Measurements from ENCODE around the gene REL. TPM values are rescaled to one million over a fixed set of nuclear protein-coding genes. Genes with fewer than 3 reads are reported as not detected.

Gene REL
- total and polyA plus RNA-seq, 2 of the 13 experiments (the other 11 are each of a cell fraction or from before 2014, with no cell fraction given) = 3.7 to 7.0 TPM

DNA sequence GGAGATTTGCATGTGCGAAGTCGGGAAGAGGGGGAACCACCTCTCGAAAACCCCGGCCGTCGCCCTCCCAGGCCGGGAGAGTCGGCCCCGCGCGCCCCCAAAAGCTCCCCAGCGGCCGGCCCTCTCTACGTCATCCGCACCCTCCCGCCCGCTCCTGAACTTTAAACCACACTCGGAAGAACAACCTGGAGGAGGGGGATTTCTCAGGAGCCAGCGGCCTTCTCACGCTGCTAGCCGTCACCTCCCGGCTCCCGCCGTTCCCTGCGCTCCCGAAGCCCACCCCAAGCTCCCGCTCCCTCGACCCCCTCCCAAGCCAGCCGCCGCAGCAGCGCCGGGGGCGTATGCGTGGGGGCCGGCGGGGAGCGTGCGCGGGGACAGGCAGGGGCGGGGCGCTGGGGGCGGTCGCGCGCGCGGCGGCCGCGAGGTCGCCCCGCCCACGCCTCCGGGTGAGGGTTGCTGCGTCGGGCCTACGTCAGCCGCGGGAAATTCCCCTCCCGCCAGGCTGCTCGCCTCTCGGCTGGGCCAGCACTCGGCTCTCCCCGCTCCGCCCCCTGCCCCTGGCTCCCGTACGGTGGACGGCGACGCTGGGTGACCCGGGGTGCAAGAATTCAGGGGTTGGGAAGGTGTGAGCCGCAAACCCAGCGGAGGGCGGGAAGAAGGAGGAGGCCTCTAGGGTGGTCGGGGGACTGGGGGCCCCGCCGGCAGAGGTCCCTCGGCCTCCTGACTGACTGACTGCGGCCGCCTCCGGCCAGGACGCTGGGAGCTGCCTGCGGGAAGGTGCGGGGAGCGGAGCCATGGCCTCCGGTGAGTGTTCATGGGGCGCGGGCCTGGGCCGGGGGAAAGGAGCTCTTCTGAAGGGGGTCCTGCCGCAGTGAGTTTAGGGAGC is at the start of gene REL (continued):
- TF ChIP-seq ZMYM3 (CRISPR knock-in tag; IDR thresholded peaks at IDR 0.05) (peak; percentile 74; the same call in 1 of the 2 replicates), ZNF567 (CRISPR knock-in tag; IDR thresholded peaks at IDR 0.05; ENCODE audit: borderline replicate concordance) (0 out of 2 replicates have a peak, but pooled peaks have one; percentile 14), SP2 (CRISPR knock-in tag; IDR thresholded peaks at IDR 0.05) (peak; percentile 26; the same call in 1 of the 2 replicates), HDAC2 (CRISPR knock-in tag; IDR thresholded peaks at IDR 0.05) (peak; percentile 56), EED (CRISPR knock-in tag; IDR thresholded peaks at IDR 0.05) (peak; percentile 25), AGO1 (IDR thresholded peaks at IDR 0.05; ENCODE audit: low read depth, low read length, poor library complexity, severe bottlenecking) (peak; percentile 51), PTBP1 (IDR thresholded peaks at IDR 0.05; ENCODE audit: low read depth, low read length, poor library complexity, severe bottlenecking) (peak; percentile 36)
- TF ChIP-seq, protein P1, sequence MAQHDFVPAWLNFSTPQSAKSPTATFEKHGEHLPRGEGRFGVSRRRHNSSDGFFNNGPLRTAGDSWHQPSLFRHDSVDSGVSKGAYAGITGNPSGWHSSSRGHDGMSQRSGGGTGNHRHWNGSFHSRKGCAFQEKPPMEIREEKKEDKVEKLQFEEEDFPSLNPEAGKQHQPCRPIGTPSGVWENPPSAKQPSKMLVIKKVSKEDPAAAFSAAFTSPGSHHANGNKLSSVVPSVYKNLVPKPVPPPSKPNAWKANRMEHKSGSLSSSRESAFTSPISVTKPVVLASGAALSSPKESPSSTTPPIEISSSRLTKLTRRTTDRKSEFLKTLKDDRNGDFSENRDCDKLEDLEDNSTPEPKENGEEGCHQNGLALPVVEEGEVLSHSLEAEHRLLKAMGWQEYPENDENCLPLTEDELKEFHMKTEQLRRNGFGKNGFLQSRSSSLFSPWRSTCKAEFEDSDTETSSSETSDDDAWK (CRISPR knock-in tag; IDR thresholded peaks at IDR 0.05) = no peak
- TF ChIP-seq, protein P2, sequence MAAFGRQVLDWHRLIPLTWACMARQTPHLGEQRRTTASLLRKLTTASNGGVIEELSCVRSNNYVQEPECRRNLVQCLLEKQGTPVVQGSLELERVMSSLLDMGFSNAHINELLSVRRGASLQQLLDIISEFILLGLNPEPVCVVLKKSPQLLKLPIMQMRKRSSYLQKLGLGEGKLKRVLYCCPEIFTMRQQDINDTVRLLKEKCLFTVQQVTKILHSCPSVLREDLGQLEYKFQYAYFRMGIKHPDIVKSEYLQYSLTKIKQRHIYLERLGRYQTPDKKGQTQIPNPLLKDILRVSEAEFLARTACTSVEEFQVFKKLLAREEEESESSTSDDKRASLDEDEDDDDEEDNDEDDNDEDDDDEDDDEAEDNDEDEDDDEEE (CRISPR knock-in tag; IDR thresholded peaks at IDR 0.05) = no peak; the same call in 1 of the 2 replicates
- TF ChIP-seq, protein P3, sequence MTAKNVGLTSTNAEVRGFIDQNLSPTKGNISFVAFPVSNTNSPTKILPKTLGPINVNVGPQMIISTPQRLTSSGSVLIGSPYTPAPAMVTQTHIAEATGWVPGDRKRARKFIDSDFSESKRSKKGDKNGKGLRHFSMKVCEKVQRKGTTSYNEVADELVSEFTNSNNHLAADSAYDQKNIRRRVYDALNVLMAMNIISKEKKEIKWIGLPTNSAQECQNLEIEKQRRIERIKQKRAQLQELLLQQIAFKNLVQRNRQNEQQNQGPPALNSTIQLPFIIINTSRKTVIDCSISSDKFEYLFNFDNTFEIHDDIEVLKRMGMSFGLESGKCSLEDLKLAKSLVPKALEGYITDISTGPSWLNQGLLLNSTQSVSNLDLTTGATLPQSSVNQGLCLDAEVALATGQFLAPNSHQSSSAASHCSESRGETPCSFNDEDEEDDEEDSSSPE (CRISPR knock-in tag; IDR thresholded peaks at IDR 0.05) = peak; percentile 92
- TF ChIP-seq, protein P4, sequence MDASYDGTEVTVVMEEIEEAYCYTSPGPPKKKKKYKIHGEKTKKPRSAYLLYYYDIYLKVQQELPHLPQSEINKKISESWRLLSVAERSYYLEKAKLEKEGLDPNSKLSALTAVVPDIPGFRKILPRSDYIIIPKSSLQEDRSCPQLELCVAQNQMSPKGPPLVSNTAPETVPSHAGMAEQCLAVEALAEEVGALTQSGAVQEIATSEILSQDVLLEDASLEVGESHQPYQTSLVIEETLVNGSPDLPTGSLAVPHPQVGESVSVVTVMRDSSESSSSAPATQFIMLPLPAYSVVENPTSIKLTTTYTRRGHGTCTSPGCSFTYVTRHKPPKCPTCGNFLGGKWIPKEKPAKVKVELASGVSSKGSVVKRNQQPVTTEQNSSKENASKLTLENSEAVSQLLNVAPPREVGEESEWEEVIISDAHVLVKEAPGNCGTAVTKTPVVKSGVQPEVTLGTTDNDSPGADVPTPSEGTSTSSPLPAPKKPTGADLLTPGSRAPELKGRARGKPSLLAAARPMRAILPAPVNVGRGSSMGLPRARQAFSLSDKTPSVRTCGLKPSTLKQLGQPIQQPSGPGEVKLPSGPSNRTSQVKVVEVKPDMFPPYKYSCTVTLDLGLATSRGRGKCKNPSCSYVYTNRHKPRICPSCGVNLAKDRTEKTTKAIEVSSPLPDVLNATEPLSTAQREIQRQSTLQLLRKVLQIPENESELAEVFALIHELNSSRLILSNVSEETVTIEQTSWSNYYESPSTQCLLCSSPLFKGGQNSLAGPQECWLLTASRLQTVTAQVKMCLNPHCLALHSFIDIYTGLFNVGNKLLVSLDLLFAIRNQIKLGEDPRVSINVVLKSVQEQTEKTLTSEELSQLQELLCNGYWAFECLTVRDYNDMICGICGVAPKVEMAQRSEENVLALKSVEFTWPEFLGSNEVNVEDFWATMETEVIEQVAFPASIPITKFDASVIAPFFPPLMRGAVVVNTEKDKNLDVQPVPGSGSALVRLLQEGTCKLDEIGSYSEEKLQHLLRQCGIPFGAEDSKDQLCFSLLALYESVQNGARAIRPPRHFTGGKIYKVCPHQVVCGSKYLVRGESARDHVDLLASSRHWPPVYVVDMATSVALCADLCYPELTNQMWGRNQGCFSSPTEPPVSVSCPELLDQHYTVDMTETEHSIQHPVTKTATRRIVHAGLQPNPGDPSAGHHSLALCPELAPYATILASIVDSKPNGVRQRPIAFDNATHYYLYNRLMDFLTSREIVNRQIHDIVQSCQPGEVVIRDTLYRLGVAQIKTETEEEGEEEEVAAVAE (CRISPR knock-in tag; IDR thresholded peaks at IDR 0.05; ENCODE audit: borderline replicate concordance) = peak; percentile 66; the same call in 1 of the 2 replicates
- TF ChIP-seq, protein P5, sequence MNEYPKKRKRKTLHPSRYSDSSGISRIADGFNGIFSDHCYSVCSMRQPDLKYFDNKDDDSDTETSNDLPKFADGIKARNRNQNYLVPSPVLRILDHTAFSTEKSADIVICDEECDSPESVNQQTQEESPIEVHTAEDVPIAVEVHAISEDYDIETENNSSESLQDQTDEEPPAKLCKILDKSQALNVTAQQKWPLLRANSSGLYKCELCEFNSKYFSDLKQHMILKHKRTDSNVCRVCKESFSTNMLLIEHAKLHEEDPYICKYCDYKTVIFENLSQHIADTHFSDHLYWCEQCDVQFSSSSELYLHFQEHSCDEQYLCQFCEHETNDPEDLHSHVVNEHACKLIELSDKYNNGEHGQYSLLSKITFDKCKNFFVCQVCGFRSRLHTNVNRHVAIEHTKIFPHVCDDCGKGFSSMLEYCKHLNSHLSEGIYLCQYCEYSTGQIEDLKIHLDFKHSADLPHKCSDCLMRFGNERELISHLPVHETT (CRISPR knock-in tag; conservative IDR thresholded peaks at IDR 0.05) = 0 out of 2 replicates have a peak, but pooled peaks have one; percentile 62
- TF ChIP-seq, protein P6, sequence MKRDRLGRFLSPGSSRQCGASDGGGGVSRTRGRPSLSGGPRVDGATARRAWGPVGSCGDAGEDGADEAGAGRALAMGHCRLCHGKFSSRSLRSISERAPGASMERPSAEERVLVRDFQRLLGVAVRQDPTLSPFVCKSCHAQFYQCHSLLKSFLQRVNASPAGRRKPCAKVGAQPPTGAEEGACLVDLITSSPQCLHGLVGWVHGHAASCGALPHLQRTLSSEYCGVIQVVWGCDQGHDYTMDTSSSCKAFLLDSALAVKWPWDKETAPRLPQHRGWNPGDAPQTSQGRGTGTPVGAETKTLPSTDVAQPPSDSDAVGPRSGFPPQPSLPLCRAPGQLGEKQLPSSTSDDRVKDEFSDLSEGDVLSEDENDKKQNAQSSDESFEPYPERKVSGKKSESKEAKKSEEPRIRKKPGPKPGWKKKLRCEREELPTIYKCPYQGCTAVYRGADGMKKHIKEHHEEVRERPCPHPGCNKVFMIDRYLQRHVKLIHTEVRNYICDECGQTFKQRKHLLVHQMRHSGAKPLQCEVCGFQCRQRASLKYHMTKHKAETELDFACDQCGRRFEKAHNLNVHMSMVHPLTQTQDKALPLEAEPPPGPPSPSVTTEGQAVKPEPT (CRISPR knock-in tag; IDR thresholded peaks at IDR 0.05; ENCODE audit: low read depth) = 0 out of 2 replicates have a peak, but pooled peaks have one; percentile 22
